Mesothelial cell of epicardium (in vitro differentiated cells): ENCODE results near the gene PCNP. TPM values are rescaled to one million over a fixed set of nuclear protein-coding genes. Genes with fewer than 3 reads are reported as not detected.
"Not testable (repeated sequence)": the region's sequence is repeated elsewhere in the genome, so short reads cannot be mapped to it uniquely, and the experiment has no call there.

Experiments
- DNase-seq, 2 experiments: peaks; one replicate each; pipeline ENCODE4 v3.0.0; 2021; ENCODE audit warnings: low spot score in 2 of 2; ENCODE audit not compliant: unreplicated experiment in 2 of 2
- H3K27ac Mint-ChIP-seq: 2 replicates; pipeline ENCODE4 v1.8.0; 2021; ENCODE audit warnings: mixed read lengths
- H3K27me3 Mint-ChIP-seq: 2 replicates; pipeline ENCODE4 v1.8.0; 2021; ENCODE audit warnings: low read depth, mixed read lengths
- H3K36me3 Mint-ChIP-seq: 2 replicates; pipeline ENCODE4 v1.8.0; 2021; ENCODE audit warnings: mixed read lengths
- H3K4me1 Mint-ChIP-seq: 2 replicates; pipeline ENCODE4 v1.8.0; 2021; ENCODE audit warnings: mixed read lengths
- H3K4me3 Mint-ChIP-seq: 2 replicates; pipeline ENCODE4 v1.8.0; 2021; ENCODE audit warnings: mild to moderate bottlenecking, moderate library complexity, mixed read lengths
- H3K9me3 Mint-ChIP-seq: 2 replicates; pipeline ENCODE4 v1.8.0; 2021; ENCODE audit warnings: mixed read lengths
- CTCF ChIP-seq: fragments of 200-600 bp; sonication (generic); IDR thresholded peaks from one replicate; pipeline ENCODE4 v1.5.0; 2021; ENCODE audit warnings: antibody characterized with exemption; ENCODE audit not compliant: unreplicated experiment
- total RNA-seq: library from RNA; stranded (reverse); gene quantifications from 3 replicates; pipeline ENCODE4 v1.2.1, GENCODE V29; 2021

PCNP gene
- total RNA-seq, 1 donor from 2014 or later = 131 TPM

GRCh38 chr3:101577286-101577685, 3.3 kb downstream of the PCNP start:
- no peaks in the 10 kb centered on the region for H3K9me3 Mint-ChIP-seq
- TF ChIP-seq CTCF = no peak
- H3K27me3 Mint-ChIP-seq = no peaks in the 10 kb centered on the region

DNA sequence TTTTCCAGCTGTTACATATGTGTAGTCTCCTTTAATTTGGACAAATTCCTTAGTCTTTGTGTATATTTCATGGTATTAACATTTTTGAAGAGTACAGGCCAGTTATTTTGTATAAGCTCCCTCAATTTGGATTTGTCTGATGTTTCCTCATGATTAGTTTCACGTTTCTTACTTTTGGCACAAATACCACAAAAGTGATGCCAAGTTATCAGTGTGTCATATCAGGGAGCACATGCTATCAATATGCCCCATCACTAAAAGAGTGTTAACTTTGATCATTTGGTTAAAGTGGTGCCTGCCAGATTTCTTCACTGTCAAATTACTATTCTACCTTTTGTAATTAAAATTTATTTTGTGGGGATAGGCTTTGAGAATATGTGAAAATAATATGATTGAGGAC, 14.6 kb downstream of the PCNP start:
- DNase-seq = no peak
- TF ChIP-seq CTCF = no peak
- H3K27ac Mint-ChIP-seq = no peak overlapping the region
- H3K27me3 Mint-ChIP-seq = no peaks in the 10 kb centered on the region
- no peaks in the 10 kb centered on the region for H3K4me1 Mint-ChIP-seq
- no peaks in the 10 kb centered on the region for H3K9me3 Mint-ChIP-seq
- peaks cover 38% of the 10 kb centered on the region for H3K36me3 Mint-ChIP-seq
- H3K4me3 Mint-ChIP-seq = no peak overlapping the region

More at GRCh38 chr3:101577286-101577685, 3.3 kb downstream of the PCNP start:
- Mint-ChIP-seq H3K27ac (no peak overlapping the region), H3K36me3 (peaks cover 16% of the 10 kb centered on the region), H3K4me1 (peaks cover 31% of the 10 kb centered on the region), H3K4me3 (no peak overlapping the region)
- no peak for DNase-seq

DNA sequence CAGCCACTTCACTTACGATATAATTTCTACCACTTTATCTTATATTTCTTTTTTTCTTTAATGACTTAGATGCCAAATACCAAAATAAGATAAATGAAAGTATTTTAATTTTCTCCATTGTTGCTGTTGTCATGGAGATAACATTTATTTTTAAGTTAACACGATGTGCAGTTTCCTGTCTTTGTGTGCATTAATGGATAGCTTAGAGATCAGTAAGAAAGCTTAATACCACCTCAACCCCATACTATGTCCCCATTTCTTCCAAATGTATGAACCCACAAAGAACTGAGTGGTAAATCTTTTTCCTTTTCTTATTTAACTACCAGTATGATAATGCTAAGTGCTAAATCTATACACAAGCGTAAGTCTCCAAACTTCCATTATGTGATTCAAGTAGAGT, 17.1 kb downstream of the PCNP start:
- peaks cover 32% of the 10 kb centered on the region for H3K36me3 Mint-ChIP-seq
- H3K27ac Mint-ChIP-seq = no peak overlapping the region
- H3K4me1 Mint-ChIP-seq = no peaks in the 10 kb centered on the region
- H3K9me3 Mint-ChIP-seq = no peaks in the 10 kb centered on the region
- no peaks in the 10 kb centered on the region for H3K27me3 Mint-ChIP-seq
- no peak for TF ChIP-seq CTCF
- no peak for DNase-seq
- no peak overlapping the region for H3K4me3 Mint-ChIP-seq

- no peak overlapping the region for H3K27ac Mint-ChIP-seq
Measured at GRCh38 chr3:101602731-101603130, 28.8 kb downstream of the PCNP start.

GRCh38 chr3:101603184-101603583, 29.2 kb downstream of the PCNP start:
- DNase-seq = no peak
- Mint-ChIP-seq H3K27ac (no peak overlapping the region), H3K27me3 (no peaks in the 10 kb centered on the region), H3K36me3 (peaks cover 7% of the 10 kb centered on the region), H3K9me3 (peaks cover 3% of the 10 kb centered on the region), H3K4me1 (no peaks in the 10 kb centered on the region), H3K4me3 (no peak overlapping the region)
- no peak for TF ChIP-seq CTCF

More at GRCh38 chr3:101602731-101603130, 28.8 kb downstream of the PCNP start:
- Mint-ChIP-seq H3K4me3 (no peak overlapping the region), H3K36me3 (peaks cover 7% of the 10 kb centered on the region), H3K4me1 (no peaks in the 10 kb centered on the region), H3K9me3 (peaks cover 3% of the 10 kb centered on the region), H3K27me3 (no peaks in the 10 kb centered on the region)
- TF ChIP-seq CTCF = no peak
- DNase-seq = no peak

GRCh38 chr3:101605398-101605797, 31.4 kb downstream of the PCNP start:
- H3K36me3 Mint-ChIP-seq, H3K27me3 Mint-ChIP-seq, H3K27ac Mint-ChIP-seq, H3K4me3 Mint-ChIP-seq, H3K9me3 Mint-ChIP-seq, DNase-seq, H3K4me1 Mint-ChIP-seq: not testable (repeated sequence)
